HCT116 (cell line): ENCODE results near the gene ACE. TPM values are rescaled to one million over a fixed set of nuclear protein-coding genes. Genes with fewer than 3 reads are reported as not detected.

Experiments
- ATAC-seq: fragments of 200-7000 bp; cut with Tn5 transposase; 2 replicates; pipeline ENCODE4 v1.9.1; 2020; ENCODE audit warnings: mild to moderate bottlenecking, moderate library complexity
- BruUV-seq: library from RNA; stranded (reverse); fragments of 400-500 nt; replicated peaks from 2 replicates; lab custom pipeline; 2021; lab: Mats Ljungman, UMichigan
- CTCF ChIA-PET: fragments of 300-600 bp; sonication (Branson Sonifier 250); formaldehyde crosslinking; loops from one replicate; lab custom pipeline; 2021; ENCODE audit warnings: antibody characterized with exemption; lab: Charles Lee
- POLR2A ChIA-PET: fragments of 300-600, 350-600 bp; sonication (Branson Sonifier 250); formaldehyde crosslinking; loops from one replicate; lab custom pipeline; 2021; ENCODE audit warnings: antibody characterized with exemption; lab: Charles Lee
- RAD21 ChIA-PET, 2 experiments: fragments of 300-600 bp; sonication (Branson Sonifier 250); formaldehyde crosslinking; loops; one replicate each; lab custom pipeline; 2023; ENCODE audit warnings: low total read pairs in 2 of 2; ENCODE audit not compliant: uncharacterized antibody in 2 of 2, unreplicated experiment in 2 of 2, low non-redundant PET in 1 of 2; lab: Charles Lee
- DNase-seq: peaks from one replicate; pipeline ENCODE4 v3.0.0-alpha.2; 2010; ENCODE audit warnings: low read depth, low spot score
- H2AFZ ChIP-seq: fragments of 200-600 bp; shearing (Covaris generic), sonication (generic); 2 replicates; pipeline ENCODE4 v1.6.1; 2017; ENCODE audit warnings: low read depth, mixed run types, mixed read lengths, antibody characterized with exemption, low read length; ENCODE audit not compliant: poor library complexity, severe bottlenecking
- H3K27ac ChIP-seq: 2 replicates; pipeline ENCODE4 v1.5.1; 2012; ENCODE audit warnings: low read depth, low read length
- H3K27me3 ChIP-seq: fragments of 200-600 bp; sonication (generic); 2 replicates; pipeline ENCODE4 v1.6.1; 2016; ENCODE audit warnings: mixed run types, low read length, mixed read lengths; ENCODE audit not compliant: insufficient read depth
- H3K36me3 ChIP-seq, 2 experiments: fragments of 200-500 bp in 1 of 2; fragments of 200-600 bp in 1 of 2; sonication (Bioruptor generic) in 1 of 2; sonication (generic) in 1 of 2; 2 replicates each; pipeline versions ENCODE4 v1.5.1 to v1.6.1; 2014 to 2016; ENCODE audit warnings: low read length in 2 of 2, inconsistent platforms in 1 of 2, mixed read lengths in 1 of 2, mixed run types in 1 of 2; ENCODE audit not compliant: insufficient read depth in 2 of 2, control insufficient read depth in 1 of 2
- H3K4me1 ChIP-seq, 2 experiments: fragments of 200-600 bp in 1 of 2; sonication (generic) in 1 of 2; 2 replicates each; pipeline versions ENCODE4 v1.5.1 to v1.6.1; 2012 to 2017; ENCODE audit warnings: low read length in 2 of 2, inconsistent platforms in 1 of 2, mild to moderate bottlenecking in 1 of 2, mixed read lengths in 1 of 2, mixed run types in 1 of 2, moderate library complexity in 1 of 2; ENCODE audit not compliant: insufficient read depth in 2 of 2, control insufficient read depth in 1 of 2
- H3K4me2 ChIP-seq: fragments of 200-600 bp; sonication (generic); 2 replicates; pipeline ENCODE4 v1.6.1; 2017; ENCODE audit warnings: mixed run types, low read length, mixed read lengths
- H3K4me3 ChIP-seq, 2 experiments: fragments of 200-600 bp in 1 of 2; sonication (generic) in 1 of 2; replicated peaks in 1 of 2; 2 replicates each; pipeline ENCODE4 v1.5.1; 2011 to 2016; ENCODE audit warnings: low read length in 2 of 2, control low read depth in 1 of 2, low read depth in 1 of 2, mild to moderate bottlenecking in 1 of 2, mixed read lengths in 1 of 2, mixed run types in 1 of 2
- H3K79me2 ChIP-seq: fragments of 200-600 bp; sonication (generic); 2 replicates; pipeline ENCODE4 v1.6.1; 2017; ENCODE audit warnings: mild to moderate bottlenecking, mixed run types, low read length, moderate library complexity, mixed read lengths; ENCODE audit not compliant: insufficient read depth
- H3K9ac ChIP-seq: fragments of 200-600 bp; sonication (generic); 2 replicates; pipeline ENCODE4 v1.6.1; 2016; ENCODE audit warnings: low read length, mixed read lengths
- H3K9me2 ChIP-seq: fragments of 200-600 bp; sonication (generic), shearing (Covaris generic); 2 replicates; pipeline ENCODE4 v1.6.1; 2017; ENCODE audit warnings: mixed run types, mild to moderate bottlenecking, moderate library complexity; ENCODE audit not compliant: insufficient read depth
- H3K9me3 ChIP-seq, 2 experiments: fragments of 200-500 bp in 1 of 2; fragments of 200-600 bp in 1 of 2; sonication (Bioruptor generic) in 1 of 2; sonication (generic) in 1 of 2; 2 replicates each; pipeline ENCODE4 v1.6.1; 2014 to 2017; ENCODE audit warnings: low read length in 2 of 2, mixed read lengths in 2 of 2, inconsistent platforms in 1 of 2, low read depth in 1 of 2, mild to moderate bottlenecking in 1 of 2, mixed run types in 1 of 2, moderate library complexity in 1 of 2; ENCODE audit not compliant: control insufficient read depth in 1 of 2, insufficient read depth in 1 of 2
- H4K20me1 ChIP-seq: fragments of 200-600 bp; sonication (generic), shearing (Covaris generic); 2 replicates; pipeline ENCODE4 v1.6.1; 2017; ENCODE audit warnings: mixed run types, mild to moderate bottlenecking, moderate library complexity; ENCODE audit not compliant: insufficient read depth
- ATF3 ChIP-seq: IDR thresholded peaks from 2 replicates; pipeline ENCODE4 v1.6.1; 2012
- CBX3 ChIP-seq: IDR thresholded peaks from 2 replicates; pipeline ENCODE4 v1.6.1; 2012; ENCODE audit warnings: low read depth
- CEBPB ChIP-seq: IDR thresholded peaks from 2 replicates; pipeline ENCODE4 v1.6.1; 2012; ENCODE audit warnings: low read depth
- CTCF ChIP-seq, 3 experiments: fragments of 200-600 bp in 1 of 3; sonication (generic) in 1 of 3; IDR thresholded peaks in 2 of 3; conservative IDR thresholded peaks in 1 of 3; 2 replicates each; pipeline ENCODE4 v1.5.1; 2012 to 2017; ENCODE audit warnings: low read depth in 2 of 3, low read length in 2 of 3, antibody characterized with exemption in 1 of 3, borderline replicate concordance in 1 of 3, control low read depth in 1 of 3, mild to moderate bottlenecking in 1 of 3, mixed read lengths in 1 of 3, mixed run types in 1 of 3, moderate library complexity in 1 of 3; ENCODE audit not compliant: insufficient read depth in 1 of 3
- ELF1 ChIP-seq: IDR thresholded peaks from 2 replicates; pipeline ENCODE4 v1.6.1; 2012; ENCODE audit warnings: low read depth, borderline replicate concordance
- JUND ChIP-seq: IDR thresholded peaks from 2 replicates; pipeline ENCODE4 v1.6.1; 2012
- POLR2A ChIP-seq: IDR thresholded peaks from 2 replicates; pipeline ENCODE4 v1.7.0; 2011; ENCODE audit warnings: borderline replicate concordance; ENCODE audit not compliant: insufficient read depth, insufficient read length; ENCODE audit errors: extremely low read depth
- POLR2AphosphoS5 ChIP-seq: IDR thresholded peaks from 2 replicates; pipeline ENCODE4 v1.6.1; 2011; ENCODE audit warnings: mild to moderate bottlenecking, low read depth, low read length, moderate library complexity
- RAD21 ChIP-seq: IDR thresholded peaks from 2 replicates; pipeline ENCODE4 v1.6.1; 2012; ENCODE audit warnings: low read depth, mild to moderate bottlenecking
- REST ChIP-seq: IDR thresholded peaks from 2 replicates; pipeline ENCODE4 v1.6.1; 2012; ENCODE audit warnings: low read depth
- SP1 ChIP-seq: IDR thresholded peaks from 2 replicates; pipeline ENCODE4 v1.6.1; 2012; ENCODE audit warnings: low read depth
- TCF7L2 ChIP-seq: IDR thresholded peaks from 2 replicates; pipeline ENCODE4 v1.7.0; 2011; ENCODE audit warnings: borderline replicate concordance, inconsistent platforms; ENCODE audit not compliant: insufficient read depth, insufficient read length; ENCODE audit errors: extremely low read depth
- ZFX ChIP-seq: fragments of 450-650 bp; IDR thresholded peaks from 2 replicates; pipeline ENCODE4 v1.6.1; 2017
- ZNF274 ChIP-seq: fragments of 200-500 bp; sonication (Bioruptor generic); IDR thresholded peaks from 2 replicates; pipeline ENCODE4 v1.6.1; 2014; ENCODE audit warnings: mild to moderate bottlenecking, low read depth, low read length, inconsistent platforms
- intact Hi-C: fragments of 100-400 bp; cut with micrococcal nuclease; formaldehyde crosslinking; loops from 2 replicates; pipeline ENCODE4 v1.10.0; 2022
- total RNA-seq: library from RNA; stranded (reverse); gene quantifications from one replicate; pipeline ENCODE4 v1.2.1, GENCODE V29; 2021; ENCODE audit not compliant: unreplicated experiment
- TF ChIP-seq, protein P1 (sequence below): IDR thresholded peaks from 2 replicates; pipeline ENCODE4 v1.6.1; 2011; ENCODE audit warnings: mild to moderate bottlenecking, low read length, moderate library complexity; ENCODE audit not compliant: insufficient replicate concordance; ENCODE audit errors: extremely low read depth

ACE gene
- total RNA-seq, 1 experiment from 2014 or later: 7.7 TPM

GRCh38 chr17:63519116-63519881, 42.4 kb downstream of the ACE start:
- TF ChIP-seq ATF3 (no peak), CBX3 (no peak), ELF1 (no peak), REST (no peak), ZNF274 (no peak), POLR2A (no peak), TCF7L2 (no peak), POLR2AphosphoS5 (no peak), CTCF (IDR thresholded peaks at IDR 0.05 in 2 of 3, conservative IDR thresholded peaks at IDR 0.05 in 1 of 3; ENCODE audit: borderline replicate concordance in 1 of 3, insufficient read depth in 1 of 3, low read depth in 2 of 3, low read length in 2 of 3) (no peak), ZFX (no peak), SP1 (no peak), RAD21 (no peak), JUND (no peak), CEBPB (no peak)
- TF ChIP-seq, protein P1, sequence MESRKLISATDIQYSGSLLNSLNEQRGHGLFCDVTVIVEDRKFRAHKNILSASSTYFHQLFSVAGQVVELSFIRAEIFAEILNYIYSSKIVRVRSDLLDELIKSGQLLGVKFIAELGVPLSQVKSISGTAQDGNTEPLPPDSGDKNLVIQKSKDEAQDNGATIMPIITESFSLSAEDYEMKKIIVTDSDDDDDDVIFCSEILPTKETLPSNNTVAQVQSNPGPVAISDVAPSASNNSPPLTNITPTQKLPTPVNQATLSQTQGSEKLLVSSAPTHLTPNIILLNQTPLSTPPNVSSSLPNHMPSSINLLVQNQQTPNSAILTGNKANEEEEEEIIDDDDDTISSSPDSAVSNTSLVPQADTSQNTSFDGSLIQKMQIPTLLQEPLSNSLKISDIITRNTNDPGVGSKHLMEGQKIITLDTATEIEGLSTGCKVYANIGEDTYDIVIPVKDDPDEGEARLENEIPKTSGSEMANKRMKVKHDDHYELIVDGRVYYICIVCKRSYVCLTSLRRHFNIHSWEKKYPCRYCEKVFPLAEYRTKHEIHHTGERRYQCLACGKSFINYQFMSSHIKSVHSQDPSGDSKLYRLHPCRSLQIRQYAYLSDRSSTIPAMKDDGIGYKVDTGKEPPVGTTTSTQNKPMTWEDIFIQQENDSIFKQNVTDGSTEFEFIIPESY: no peak
- peaks cover 3% of the 10 kb centered on the region; the same call in 1 of the 2 replicates for H3K27me3 ChIP-seq
- H3K36me3 ChIP-seq: no peaks in the 10 kb centered on the region
- no peak overlapping the region for H3K4me3 ChIP-seq
- intact Hi-C loops: no loop called here
- peaks cover 16 to 26% of the 10 kb centered on the region in 2 experiments for H3K4me1 ChIP-seq
- BruUV-seq: no TSS peak
- H3K9me3 ChIP-seq: no peaks in the 10 kb centered on the region
- H3K4me2 ChIP-seq: no peak overlapping the region
- H4K20me1 ChIP-seq: no peaks in the 10 kb centered on the region
- no peak overlapping the region for H3K9ac ChIP-seq
- no peak for ATAC-seq
- no peak overlapping the region for H2AFZ ChIP-seq
- no peaks in the 10 kb centered on the region for H3K79me2 ChIP-seq
- DNase-seq: no peak
- no peaks in the 10 kb centered on the region for H3K9me2 ChIP-seq
- RAD21 ChIA-PET: no interaction called here
- CTCF ChIA-PET: no interaction called here
- no peak overlapping the region for H3K27ac ChIP-seq
- POLR2A ChIA-PET: no interaction called here
